ENCODE results near the gene IL1A.
A peak's percentile ranks its signal among the peaks of the same experiment; 100 is the strongest.

Gene IL1A

GRCh38 chr2:112792419-112792818 is 8.1 kb upstream of the IL1A start:
- no peak for DNase-seq (ENCODE audit: low read depth)

- no peak for DNase-seq (ENCODE audit: low read depth)
Observed at GRCh38 chr2:112791693-112792230, 7.5 kb upstream of the IL1A start.

- DNase-seq (ENCODE audit: low read depth) = no peak
Observed at GRCh38 chr2:112791019-112791418, 6.7 kb upstream of the IL1A start.

- no peak for DNase-seq (ENCODE audit: low read depth)
Observed at GRCh38 chr2:112790305-112790704, 6.0 kb upstream of the IL1A start.

GRCh38 chr2:112789186-112789585 is 4.9 kb upstream of the IL1A start:
- no peak for DNase-seq (ENCODE audit: low read depth)

- DNase-seq (ENCODE audit: low read depth) = no peak
Observed at GRCh38 chr2:112788653-112789052, 4.4 kb upstream of the IL1A start.

- DNase-seq (ENCODE audit: low read depth) = no peak
Observed at GRCh38 chr2:112787729-112788393, 3.6 kb upstream of the IL1A start.

- no peak for DNase-seq (ENCODE audit: low read depth)
Observed at GRCh38 chr2:112787294-112787693, 3.0 kb upstream of the IL1A start.

GRCh38 chr2:112783187-112783714 is 1.0 kb downstream of the IL1A start:
- no peak for DNase-seq (ENCODE audit: low read depth)

GRCh38 chr2:112782234-112782799 is 2.0 kb downstream of the IL1A start:
- no peak for DNase-seq (ENCODE audit: low read depth)

GRCh38 chr2:112779598-112779997 is 4.7 kb downstream of the IL1A start:
- no peak for DNase-seq (ENCODE audit: low read depth)

GRCh38 chr2:112777036-112777435 is 7.3 kb downstream of the IL1A start:
- DNase-seq (ENCODE audit: low read depth) = no peak

- no peak for DNase-seq (ENCODE audit: low read depth)
Observed at GRCh38 chr2:112776113-112776512, 8.2 kb downstream of the IL1A start.

- DNase-seq (ENCODE audit: low read depth) = no peak
Observed at GRCh38 chr2:112774536-112775285, 9.6 kb downstream of the IL1A start.

GRCh38 chr2:112773556-112773955 is 10.7 kb downstream of the IL1A start:
- no peak for DNase-seq (ENCODE audit: low read depth)

GRCh38 chr2:112772911-112773475 is 11.3 kb downstream of the IL1A start:
- DNase-seq (ENCODE audit: low read depth) = no peak

GRCh38 chr2:112772322-112772721 is 12.0 kb downstream of the IL1A start:
- DNase-seq (ENCODE audit: low read depth) = no peak

GRCh38 chr2:112768432-112768831 is 15.9 kb downstream of the IL1A start:
- DNase-seq (ENCODE audit: low read depth) = no peak

GRCh38 chr2:112767693-112768330 is 16.5 kb downstream of the IL1A start:
- no peak for DNase-seq (ENCODE audit: low read depth)

GRCh38 chr2:112765251-112765650 is 19.0 kb downstream of the IL1A start:
- DNase-seq (ENCODE audit: low read depth) = no peak

GRCh38 chr2:112764071-112765044 is 19.9 kb downstream of the IL1A start, which contains the start of gene CKAP2L:
CKAP2L (minus strand) TSS chr2:112764609; CDS start chr2:112764598, 11 bp downstream.
- peak; percentile 72 for DNase-seq (ENCODE audit: low read depth)
